Cardiac muscle cell (in vitro differentiated cells and primary cell): ENCODE results near the gene CSGALNACT2. TPM values are rescaled to one million over a fixed set of nuclear protein-coding genes. Genes with fewer than 3 reads are reported as not detected.

Source experiments
- DNase-seq, 2 donors: peaks; one replicate each; pipeline versions ENCODE4 v3.0.0 to v3.0.0-alpha.2; 2010 to 2017; ENCODE audit warnings: low read depth in 1 of 2, low spot score in 1 of 2
- H3K27ac ChIP-seq: fragments of 200-600 bp; sonication (generic); 2 replicates; pipeline ENCODE4 v1.5.1; 2016
- H3K27me3 ChIP-seq: fragments of 200-600 bp; sonication (generic); 2 replicates; pipeline ENCODE4 v1.6.0; 2016; ENCODE audit warnings: control low read depth
- H3K36me3 ChIP-seq: fragments of 200-600 bp; sonication (generic); 2 replicates; pipeline ENCODE4 v1.5.1; 2016; ENCODE audit warnings: control low read depth
- H3K4me1 ChIP-seq: fragments of 200-600 bp; sonication (generic); 2 replicates; pipeline ENCODE4 v1.8.1; 2017; ENCODE audit warnings: low read depth, mild to moderate bottlenecking, mixed run types
- H3K4me3 ChIP-seq: fragments of 200-600 bp; sonication (generic); 2 replicates; pipeline ENCODE4 v1.5.1; 2016; ENCODE audit warnings: mild to moderate bottlenecking
- H3K9me3 ChIP-seq: fragments of 200-600 bp; sonication (generic); 2 replicates; pipeline ENCODE4 v1.5.1; 2017; ENCODE audit warnings: low read depth, mild to moderate bottlenecking, control low read depth
- CTCF ChIP-seq: IDR thresholded peaks from 2 replicates; pipeline ENCODE4 v1.5.1; 2012; ENCODE audit warnings: low read depth, mild to moderate bottlenecking, low read length
- polyA plus RNA-seq: library from polyadenylated mRNA; unstranded; fragments of >200 nt; fragmentation: Nextera tagmentation; extraction: Ambion mirVana; gene quantifications from 2 replicates; pipeline ENCODE4 v1.2.1, GENCODE V29; 2016
- total RNA-seq: library from RNA; depleted of rRNA; stranded (reverse); fragments of >200 nt; gene quantifications from 2 replicates; pipeline ENCODE4 v1.2.3, GENCODE V29; 2016

The CSGALNACT2 gene
- total and polyA plus RNA-seq, 2 experiments from 2014 or later: 8.3 to 9.9 TPM

- Histone ChIP-seq H3K9me3 (no peaks in the 10 kb centered on the region), H3K27me3 (peaks cover 32% of the 10 kb centered on the region), H3K4me1 (no peaks in the 10 kb centered on the region), H3K4me3 (peak overlapping the region; percentile 38), H3K36me3 (no peaks in the 10 kb centered on the region), H3K27ac (no peak overlapping the region)
- TF ChIP-seq CTCF: peak; percentile 96
- peak; percentile 84 to 85 for DNase-seq
Measured at GRCh38 chr10:43105102-43105955, 32.9 kb upstream of the CSGALNACT2 start.

GRCh38 chr10:43105956-43106229 lies 32.4 kb upstream of the CSGALNACT2 start:
- no peaks in the 10 kb centered on the region for H3K36me3 ChIP-seq
- no peak overlapping the region for H3K27ac ChIP-seq
- H3K27me3 ChIP-seq: peaks cover 32% of the 10 kb centered on the region
- TF ChIP-seq CTCF: no peak
- H3K4me1 ChIP-seq: no peaks in the 10 kb centered on the region
- H3K9me3 ChIP-seq: no peaks in the 10 kb centered on the region
- no peak overlapping the region for H3K4me3 ChIP-seq
- DNase-seq: no peak

- Histone ChIP-seq H3K4me1 (no peaks in the 10 kb centered on the region), H3K27ac (no peak overlapping the region), H3K4me3 (no peak overlapping the region), H3K36me3 (no peaks in the 10 kb centered on the region), H3K9me3 (no peaks in the 10 kb centered on the region), H3K27me3 (peaks cover 32% of the 10 kb centered on the region)
- no peak for TF ChIP-seq CTCF
- no peak for DNase-seq
Measured at GRCh38 chr10:43106256-43107091, 31.8 kb upstream of the CSGALNACT2 start.

GRCh38 chr10:43108951-43109350 lies 29.3 kb upstream of the CSGALNACT2 start:
- no peak for TF ChIP-seq CTCF
- H3K36me3 ChIP-seq: no peaks in the 10 kb centered on the region
- no peak overlapping the region for H3K4me3 ChIP-seq
- H3K4me1 ChIP-seq: no peaks in the 10 kb centered on the region
- H3K27me3 ChIP-seq: peaks cover 14% of the 10 kb centered on the region
- no peaks in the 10 kb centered on the region for H3K9me3 ChIP-seq
- DNase-seq: no peak
- H3K27ac ChIP-seq: no peak overlapping the region

- TF ChIP-seq CTCF: no peak
- Histone ChIP-seq H3K27me3 (peaks cover 6% of the 10 kb centered on the region), H3K4me3 (no peak overlapping the region), H3K4me1 (no peaks in the 10 kb centered on the region), H3K27ac (no peak overlapping the region), H3K36me3 (no peaks in the 10 kb centered on the region), H3K9me3 (no peaks in the 10 kb centered on the region)
- DNase-seq: no peak
Measured at GRCh38 chr10:43109671-43110249, 28.5 kb upstream of the CSGALNACT2 start.
